ENCODE measurements around the gene RELB. TPM values are rescaled to one million over a fixed set of nuclear protein-coding genes. Genes with fewer than 3 reads are reported as not detected.

The RELB gene
- total and polyA plus RNA-seq, 9 of the 15 experiments (the other 6 are each of a cell fraction or from before 2014, with no cell fraction given) = 0.15 to 1.1 (median 0.28) TPM; not detected in 2

- Histone ChIP-seq H3K9ac (ENCODE audit: insufficient read depth in 1 of 2, low read depth in 2 of 2, low read length in 2 of 2) (peak overlapping the region in 1 of 2 experiments; percentile 28; a peak in 1 of 4 replicates), H3K4me3 (no peak overlapping the region), H3K27me3 (ENCODE audit: control insufficient read depth in 2 of 2, insufficient read depth in 2 of 2, low read length in 2 of 2) (no peaks in the 10 kb centered on the region), H4K20me1 (replicated peaks; ENCODE audit: control insufficient read depth, insufficient read depth, low read length) (peaks cover 25% of the 10 kb centered on the region), H2AFZ (ENCODE audit: low read depth, low read length) (no peak overlapping the region), H3K79me2 (ENCODE audit: control insufficient read depth, insufficient read depth, low read length) (peaks cover 2% of the 10 kb centered on the region; the same call in 2 of the 3 replicates), H3K9me1 (ENCODE audit: control insufficient read depth, insufficient read depth, low read length) (no peaks in the 10 kb centered on the region), H3K27ac (ENCODE audit: extremely low read depth, low read depth, low read length) (no peak overlapping the region), H3K4me1 (replicated peaks in 1 of 2; ENCODE audit: control insufficient read depth in 2 of 2, insufficient read depth in 2 of 2, low read length in 2 of 2) (peaks cover 0 to 29% of the 10 kb centered on the region in 2 experiments; a peak in 2 of 5 replicates), H3K9me3 (replicated peaks; ENCODE audit: control insufficient read depth, insufficient read depth, low read depth, low read length) (no peaks in the 10 kb centered on the region), H3K36me3 (ENCODE audit: control insufficient read depth, insufficient read depth, low read length) (peaks cover 92% of the 10 kb centered on the region), H3K4me2 (ENCODE audit: insufficient read depth, low read length) (no peak overlapping the region)
- no peak for DNase-seq (ENCODE audit: extremely low read depth in 1 of 4, low spot score in 3 of 4)
- in situ Hi-C loops (cut with MboI) = loop anchor here (10.0 kb wide), 1 partner anchor 163 kb away; the partner anchor contains the start of gene TOMM40
- intact Hi-C loops (cut with micrococcal nuclease) = loop anchor here (5.0 kb wide), 1 partner anchor 155 kb away; no protein-coding TSS in a partner anchor
- FAIRE-seq = no peak
- ATAC-seq = no peak
- CTCF ChIA-PET (ENCODE audit: low intra/inter-chr PET ratio) = no interaction called here
- POLR2A ChIA-PET = interaction anchor here (0.6 to 1.4 kb wide), 6 partner anchors 9 to 196 kb away, joined by 3 to 6 read pairs (median 3); partner anchors contain the start of gene CLASRP
- WGBS (ENCODE audit: insufficient coverage, low coverage, missing lambda C conversion rate) = 88% methylated on average over 3 of the region's 9 CpGs
- no TSS peak for BruUV-seq (replicated peaks)
- TF ChIP-seq ZNF609 (CRISPR knock-in tag; IDR thresholded peaks at IDR 0.05; ENCODE audit: borderline replicate concordance) (no peak), POLR2G (IDR thresholded peaks at IDR 0.05; ENCODE audit: low read depth, low read length) (0 out of 2 replicates have a peak, but pooled peaks have one; percentile 32), ZNF551 (CRISPR knock-in tag; IDR thresholded peaks at IDR 0.05) (no peak), JUN (IDR thresholded peaks at IDR 0.05; ENCODE audit: borderline replicate concordance, low read depth, low read length) (no peak), JUN (CRISPR knock-in tag; IDR thresholded peaks at IDR 0.05; ENCODE audit: borderline replicate concordance) (no peak)
Measured at GRCh38 chr19:45057444-45057843, 56.2 kb downstream of the RELB start.

Measured in K562 (cell line).